A549 (cell line): ENCODE results near the gene FLNB.

Experiments
- CHD4 ChIP-seq: fragments of 200-600 bp; sonication (generic); IDR thresholded peaks from 2 replicates; pipeline ENCODE4 v1.6.1; 2016; ENCODE audit warnings: antibody characterized with exemption, mild to moderate bottlenecking, borderline replicate concordance
- EP300 ChIP-seq, 2 experiments: fragments of >200 bp; sonication (Bioruptor Twin); formaldehyde crosslinking; IDR thresholded peaks; 2 replicates in 1 of 2; 3 replicates in 1 of 2; pipeline ENCODE4 v1.6.1; 2016 to 2017
- GATA3 ChIP-seq: IDR thresholded peaks from 2 replicates; pipeline ENCODE4 v1.6.1; 2012; ENCODE audit warnings: borderline replicate concordance
- KDM1A ChIP-seq: fragments of 200-600 bp; sonication (generic); IDR thresholded peaks from 2 replicates; pipeline ENCODE4 v1.6.1; 2016; ENCODE audit warnings: low read depth, mild to moderate bottlenecking
- MAFK ChIP-seq: fragments of 450-650 bp; IDR thresholded peaks from 2 replicates; pipeline ENCODE4 v1.6.1; 2014; ENCODE audit not compliant: partially characterized antibody
- POLR2A ChIP-seq: IDR thresholded peaks from 2 replicates; pipeline ENCODE4 v1.6.1; 2012; ENCODE audit warnings: mild to moderate bottlenecking, low read length
- RCOR1 ChIP-seq: fragments of 150-350 bp; IDR thresholded peaks from 2 replicates; pipeline ENCODE4 v1.6.1; 2014; ENCODE audit warnings: antibody characterized with exemption, low read length, low read depth
- TFCP2L1 ChIP-seq: fragments of 250-450 bp; sonication (Bioruptor Pico); IDR thresholded peaks from 2 replicates; pipeline ENCODE4 v1.5.0; 2021; ENCODE audit warnings: mild to moderate bottlenecking
- ZFP36 ChIP-seq: fragments of 450-650 bp; IDR thresholded peaks from 2 replicates; pipeline ENCODE4 v1.6.1; 2014; ENCODE audit warnings: borderline replicate concordance; ENCODE audit not compliant: partially characterized antibody
- ZNF302 ChIP-seq: fragments of 250-450 bp; sonication (Bioruptor Pico); IDR thresholded peaks from 2 replicates; pipeline ENCODE4 v1.9.0; 2021; ENCODE audit warnings: inconsistent platforms, mild to moderate bottlenecking, moderate library complexity
- TF ChIP-seq, protein P1 (sequence below): fragments of >200 bp; sonication (Bioruptor Twin); formaldehyde crosslinking; IDR thresholded peaks from 3 replicates; pipeline ENCODE4 v1.5.1; 2016
- TF ChIP-seq, protein P2 (sequence below): IDR thresholded peaks from 2 replicates; pipeline ENCODE4 v1.6.1; 2012
- TF ChIP-seq, protein P3 (sequence below): fragments of 450-650 bp; IDR thresholded peaks from 2 replicates; pipeline ENCODE4 v1.6.1; 2014; ENCODE audit warnings: antibody characterized with exemption

DNA sequence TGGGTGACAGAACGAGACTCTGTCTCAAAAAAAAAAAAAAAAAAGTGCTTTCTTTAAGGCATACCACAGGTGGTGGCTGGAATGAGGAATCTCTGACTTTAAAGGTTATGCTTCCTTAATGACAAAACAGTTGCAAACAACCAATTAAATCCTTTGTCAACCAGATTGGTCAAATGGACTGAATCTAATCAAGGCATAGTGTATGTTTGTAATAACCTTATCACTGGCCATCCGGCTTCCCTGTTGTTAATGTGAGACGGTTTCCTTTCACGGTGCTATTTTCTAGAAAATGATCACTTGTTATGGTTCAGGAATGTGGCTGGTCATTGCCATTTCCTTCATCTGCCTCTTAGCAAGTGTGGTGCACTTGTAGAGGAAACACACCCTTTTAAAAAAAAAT lies 75.9 kb downstream of the FLNB start:
- TF ChIP-seq, protein P1, sequence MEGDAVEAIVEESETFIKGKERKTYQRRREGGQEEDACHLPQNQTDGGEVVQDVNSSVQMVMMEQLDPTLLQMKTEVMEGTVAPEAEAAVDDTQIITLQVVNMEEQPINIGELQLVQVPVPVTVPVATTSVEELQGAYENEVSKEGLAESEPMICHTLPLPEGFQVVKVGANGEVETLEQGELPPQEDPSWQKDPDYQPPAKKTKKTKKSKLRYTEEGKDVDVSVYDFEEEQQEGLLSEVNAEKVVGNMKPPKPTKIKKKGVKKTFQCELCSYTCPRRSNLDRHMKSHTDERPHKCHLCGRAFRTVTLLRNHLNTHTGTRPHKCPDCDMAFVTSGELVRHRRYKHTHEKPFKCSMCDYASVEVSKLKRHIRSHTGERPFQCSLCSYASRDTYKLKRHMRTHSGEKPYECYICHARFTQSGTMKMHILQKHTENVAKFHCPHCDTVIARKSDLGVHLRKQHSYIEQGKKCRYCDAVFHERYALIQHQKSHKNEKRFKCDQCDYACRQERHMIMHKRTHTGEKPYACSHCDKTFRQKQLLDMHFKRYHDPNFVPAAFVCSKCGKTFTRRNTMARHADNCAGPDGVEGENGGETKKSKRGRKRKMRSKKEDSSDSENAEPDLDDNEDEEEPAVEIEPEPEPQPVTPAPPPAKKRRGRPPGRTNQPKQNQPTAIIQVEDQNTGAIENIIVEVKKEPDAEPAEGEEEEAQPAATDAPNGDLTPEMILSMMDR, result no peak
- TF ChIP-seq GATA3, result no peak
- TF ChIP-seq EP300 (IDR thresholded peaks at IDR 0.05), result no peak
- TF ChIP-seq, protein P2, sequence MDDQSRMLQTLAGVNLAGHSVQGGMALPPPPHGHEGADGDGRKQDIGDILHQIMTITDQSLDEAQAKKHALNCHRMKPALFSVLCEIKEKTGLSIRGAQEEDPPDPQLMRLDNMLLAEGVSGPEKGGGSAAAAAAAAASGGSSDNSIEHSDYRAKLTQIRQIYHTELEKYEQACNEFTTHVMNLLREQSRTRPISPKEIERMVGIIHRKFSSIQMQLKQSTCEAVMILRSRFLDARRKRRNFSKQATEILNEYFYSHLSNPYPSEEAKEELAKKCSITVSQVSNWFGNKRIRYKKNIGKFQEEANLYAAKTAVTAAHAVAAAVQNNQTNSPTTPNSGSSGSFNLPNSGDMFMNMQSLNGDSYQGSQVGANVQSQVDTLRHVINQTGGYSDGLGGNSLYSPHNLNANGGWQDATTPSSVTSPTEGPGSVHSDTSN, result no peak
- no peak for TF ChIP-seq TFCP2L1 (CRISPR knock-in tag)
- TF ChIP-seq, protein P3, sequence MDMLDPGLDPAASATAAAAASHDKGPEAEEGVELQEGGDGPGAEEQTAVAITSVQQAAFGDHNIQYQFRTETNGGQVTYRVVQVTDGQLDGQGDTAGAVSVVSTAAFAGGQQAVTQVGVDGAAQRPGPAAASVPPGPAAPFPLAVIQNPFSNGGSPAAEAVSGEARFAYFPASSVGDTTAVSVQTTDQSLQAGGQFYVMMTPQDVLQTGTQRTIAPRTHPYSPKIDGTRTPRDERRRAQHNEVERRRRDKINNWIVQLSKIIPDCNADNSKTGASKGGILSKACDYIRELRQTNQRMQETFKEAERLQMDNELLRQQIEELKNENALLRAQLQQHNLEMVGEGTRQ, result no peak
- no peak for TF ChIP-seq MAFK
- no peak for TF ChIP-seq CHD4
- no peak for TF ChIP-seq ZFP36
- no peak for TF ChIP-seq RCOR1
- TF ChIP-seq KDM1A, result no peak
- TF ChIP-seq POLR2A, result no peak
- no peak for TF ChIP-seq ZNF302 (CRISPR knock-in tag)
